ENCODE measurements around the gene CLVS2. TPM values are rescaled to one million over a fixed set of nuclear protein-coding genes. Genes with fewer than 3 reads are reported as not detected.

The CLVS2 gene
- polyA plus RNA-seq, 2 of the 4 experiments (the other 2 are of a cell fraction): 0.01 to 0.04 TPM

DNA sequence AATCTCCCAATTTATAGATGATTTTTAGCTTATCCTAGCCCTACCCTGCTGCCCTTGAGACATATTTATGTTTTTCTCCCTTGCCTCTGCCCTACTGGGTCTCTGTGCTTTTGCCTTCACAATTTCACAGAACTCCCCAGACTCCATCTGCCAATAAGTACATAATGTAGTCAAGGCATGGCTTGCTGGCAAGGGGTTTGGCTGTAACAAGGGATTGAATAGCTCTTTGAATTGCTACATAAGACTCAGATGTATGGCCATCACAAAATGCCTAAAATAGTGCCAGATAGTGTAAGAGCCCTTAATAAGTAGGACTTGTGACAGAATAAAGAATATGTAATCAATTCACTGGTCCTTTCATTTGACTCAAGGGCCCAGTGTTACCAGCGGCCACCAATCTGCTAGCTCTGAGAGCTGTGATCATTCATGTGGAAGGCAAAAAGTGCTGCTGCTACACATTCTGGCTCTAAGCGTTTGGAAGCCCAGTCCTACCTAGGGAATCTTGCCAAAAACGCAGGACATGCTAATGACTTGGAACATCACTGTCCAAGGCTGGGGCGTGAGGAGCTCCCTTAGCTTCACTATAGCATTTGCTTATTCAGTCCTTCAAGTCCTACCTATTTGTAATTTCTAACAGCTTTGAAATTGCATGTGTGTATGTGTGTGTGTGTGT is 20.5 kb downstream of the CLVS2 start:
- ChIA-PET POLR2A (no interaction called here), CTCF (interaction anchor here (1.6 kb wide), 1 partner anchor 147 kb away, joined by 4 read pairs; no protein-coding TSS in a partner anchor)
- ATAC-seq (no peak), DNase-seq (ENCODE audit: low read depth in 1 of 2, low spot score in 1 of 2) (no peak), FAIRE-seq (no peak)
- Histone ChIP-seq H3K4me3 (no peak overlapping the region), H3K4me1 (no peaks in the 10 kb centered on the region), H3K9me3 (no peaks in the 10 kb centered on the region), H3K4me2 (no peak overlapping the region), H3K27ac (no peak overlapping the region)
- WGBS (ENCODE audit: missing lambda C conversion rate): 12% methylated on average over 4 of the region's 4 CpGs
- TF ChIP-seq CHD4 (IDR thresholded peaks at IDR 0.05; ENCODE audit: borderline replicate concordance): no peak

DNA sequence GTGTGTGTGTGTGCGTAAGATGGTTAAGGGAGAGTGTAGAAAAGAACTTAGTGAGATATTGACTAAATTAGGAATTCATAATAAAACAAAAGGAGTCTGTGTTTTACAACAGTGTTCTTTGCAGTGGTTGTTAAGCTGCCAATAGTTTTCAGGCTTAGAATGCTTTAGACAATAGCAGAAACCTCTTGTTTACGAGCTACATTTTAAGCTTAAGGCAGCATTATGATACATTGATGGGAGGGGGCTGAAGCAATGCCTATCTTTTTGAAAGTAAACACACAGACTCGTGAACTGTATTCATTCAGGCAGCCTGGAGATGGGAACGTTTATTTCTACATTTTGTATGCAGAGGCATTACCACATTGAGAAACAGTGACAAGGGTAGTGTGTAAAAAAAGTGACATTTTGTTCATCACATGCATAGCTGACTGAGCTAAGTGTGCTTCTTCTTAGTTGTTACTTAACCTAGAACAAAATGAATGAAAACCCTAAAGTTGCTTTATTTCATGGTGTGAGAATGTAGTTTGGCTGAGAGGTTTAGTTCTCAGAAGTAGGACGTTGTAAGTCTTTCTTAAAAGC is 21.2 kb downstream of the CLVS2 start:
- no peaks in the 10 kb centered on the region for H3K4me1 ChIP-seq
- no peak for ATAC-seq
- ChIA-PET CTCF (no interaction called here), POLR2A (no interaction called here)
- H3K27ac ChIP-seq: no peak overlapping the region
- FAIRE-seq: no peak
- 20% methylated on average over 5 of the region's 5 CpGs for WGBS (ENCODE audit: missing lambda C conversion rate)
- no peak for DNase-seq (ENCODE audit: low read depth in 1 of 2, low spot score in 1 of 2)
- H3K9me3 ChIP-seq: no peaks in the 10 kb centered on the region
- no peak for TF ChIP-seq HOXB13 (CRISPR knock-in tag; IDR thresholded peaks at IDR 0.05; ENCODE audit: low read depth)
- H3K4me3 ChIP-seq: no peak overlapping the region
- no peak overlapping the region for H3K4me2 ChIP-seq

DNA sequence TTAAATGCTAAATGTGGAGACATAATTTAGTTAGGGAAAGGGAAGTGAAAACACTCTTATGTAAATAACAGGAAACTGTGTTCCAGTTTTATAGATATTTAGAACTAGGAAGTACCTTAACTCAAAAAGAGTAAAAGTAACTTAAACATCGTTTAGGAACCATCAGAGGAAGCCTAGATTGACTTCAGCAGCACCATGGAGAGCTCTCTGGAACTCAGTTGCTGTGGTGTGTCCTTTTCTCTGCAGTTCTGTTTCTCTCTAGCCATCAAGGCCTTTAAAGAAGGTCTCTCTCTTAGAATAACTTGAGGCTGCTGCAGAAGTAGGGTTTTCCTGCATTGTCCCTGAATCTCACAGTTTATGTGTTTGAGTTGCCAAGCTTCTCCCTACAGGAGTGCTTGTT is 26.9 kb downstream of the CLVS2 start:
- WGBS (ENCODE audit: missing lambda C conversion rate): 0% methylated on average over 1 of the region's 1 CpG
- ChIA-PET POLR2A (no interaction called here), CTCF (no interaction called here)
- no peak overlapping the region for H3K27ac ChIP-seq
- no peak overlapping the region for H3K4me2 ChIP-seq
- H3K4me1 ChIP-seq: no peaks in the 10 kb centered on the region
- FAIRE-seq (no peak), ATAC-seq (no peak), DNase-seq (ENCODE audit: low read depth in 1 of 2, low spot score in 1 of 2) (no peak)
- no peak overlapping the region for H3K4me3 ChIP-seq
- no peaks in the 10 kb centered on the region for H3K9me3 ChIP-seq
- TF ChIP-seq MYC (IDR thresholded peaks at IDR 0.05; ENCODE audit: borderline replicate concordance, low read length): no peak
- TF ChIP-seq, protein P1, sequence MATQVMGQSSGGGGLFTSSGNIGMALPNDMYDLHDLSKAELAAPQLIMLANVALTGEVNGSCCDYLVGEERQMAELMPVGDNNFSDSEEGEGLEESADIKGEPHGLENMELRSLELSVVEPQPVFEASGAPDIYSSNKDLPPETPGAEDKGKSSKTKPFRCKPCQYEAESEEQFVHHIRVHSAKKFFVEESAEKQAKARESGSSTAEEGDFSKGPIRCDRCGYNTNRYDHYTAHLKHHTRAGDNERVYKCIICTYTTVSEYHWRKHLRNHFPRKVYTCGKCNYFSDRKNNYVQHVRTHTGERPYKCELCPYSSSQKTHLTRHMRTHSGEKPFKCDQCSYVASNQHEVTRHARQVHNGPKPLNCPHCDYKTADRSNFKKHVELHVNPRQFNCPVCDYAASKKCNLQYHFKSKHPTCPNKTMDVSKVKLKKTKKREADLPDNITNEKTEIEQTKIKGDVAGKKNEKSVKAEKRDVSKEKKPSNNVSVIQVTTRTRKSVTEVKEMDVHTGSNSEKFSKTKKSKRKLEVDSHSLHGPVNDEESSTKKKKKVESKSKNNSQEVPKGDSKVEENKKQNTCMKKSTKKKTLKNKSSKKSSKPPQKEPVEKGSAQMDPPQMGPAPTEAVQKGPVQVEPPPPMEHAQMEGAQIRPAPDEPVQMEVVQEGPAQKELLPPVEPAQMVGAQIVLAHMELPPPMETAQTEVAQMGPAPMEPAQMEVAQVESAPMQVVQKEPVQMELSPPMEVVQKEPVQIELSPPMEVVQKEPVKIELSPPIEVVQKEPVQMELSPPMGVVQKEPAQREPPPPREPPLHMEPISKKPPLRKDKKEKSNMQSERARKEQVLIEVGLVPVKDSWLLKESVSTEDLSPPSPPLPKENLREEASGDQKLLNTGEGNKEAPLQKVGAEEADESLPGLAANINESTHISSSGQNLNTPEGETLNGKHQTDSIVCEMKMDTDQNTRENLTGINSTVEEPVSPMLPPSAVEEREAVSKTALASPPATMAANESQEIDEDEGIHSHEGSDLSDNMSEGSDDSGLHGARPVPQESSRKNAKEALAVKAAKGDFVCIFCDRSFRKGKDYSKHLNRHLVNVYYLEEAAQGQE (IDR thresholded peaks at IDR 0.05): peak; percentile 72

DNA sequence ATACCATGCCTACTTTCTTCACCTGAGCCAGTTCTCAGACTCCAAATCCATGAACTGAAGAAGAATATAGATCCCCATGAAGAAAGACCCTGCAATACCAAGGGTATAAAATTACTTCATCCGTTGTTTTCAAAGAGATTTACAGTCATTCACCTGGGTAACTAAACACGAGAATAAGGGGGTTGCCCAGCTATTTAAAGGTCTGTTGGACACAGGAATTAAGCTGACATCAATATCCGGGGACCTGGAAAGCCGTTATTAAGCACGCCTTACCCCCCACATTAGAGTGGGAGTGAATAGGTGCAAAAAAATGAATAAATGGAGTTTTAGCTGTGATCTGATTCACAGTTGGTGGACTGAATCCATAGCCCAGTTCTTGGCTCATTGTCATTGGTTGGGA is 28.9 kb downstream of the CLVS2 start:
- peaks cover 4% of the 10 kb centered on the region; the same call in 1 of the 3 replicates for H3K4me1 ChIP-seq
- H3K4me2 ChIP-seq: no peak overlapping the region
- no peak overlapping the region for H3K4me3 ChIP-seq
- no peak overlapping the region for H3K27ac ChIP-seq
- no peak for ATAC-seq
- H3K9me3 ChIP-seq: no peaks in the 10 kb centered on the region
- ChIA-PET POLR2A (no interaction called here), CTCF (no interaction called here)
- 26% methylated on average over 5 of the region's 5 CpGs for WGBS (ENCODE audit: missing lambda C conversion rate)
- DNase-seq (ENCODE audit: low read depth in 1 of 2, low spot score in 1 of 2): no peak
- TF ChIP-seq ZC3H11A (IDR thresholded peaks at IDR 0.05) (no peak), HOXB5 (CRISPR knock-in tag; IDR thresholded peaks at IDR 0.05) (no peak), ZSCAN20 (CRISPR knock-in tag; IDR thresholded peaks at IDR 0.05) (no peak), EP300 (IDR thresholded peaks at IDR 0.05) (no peak), KDM1A (IDR thresholded peaks at IDR 0.05; ENCODE audit: low read depth) (no peak), RARB (CRISPR knock-in tag; IDR thresholded peaks at IDR 0.05) (no peak)
- TF ChIP-seq, protein P2, sequence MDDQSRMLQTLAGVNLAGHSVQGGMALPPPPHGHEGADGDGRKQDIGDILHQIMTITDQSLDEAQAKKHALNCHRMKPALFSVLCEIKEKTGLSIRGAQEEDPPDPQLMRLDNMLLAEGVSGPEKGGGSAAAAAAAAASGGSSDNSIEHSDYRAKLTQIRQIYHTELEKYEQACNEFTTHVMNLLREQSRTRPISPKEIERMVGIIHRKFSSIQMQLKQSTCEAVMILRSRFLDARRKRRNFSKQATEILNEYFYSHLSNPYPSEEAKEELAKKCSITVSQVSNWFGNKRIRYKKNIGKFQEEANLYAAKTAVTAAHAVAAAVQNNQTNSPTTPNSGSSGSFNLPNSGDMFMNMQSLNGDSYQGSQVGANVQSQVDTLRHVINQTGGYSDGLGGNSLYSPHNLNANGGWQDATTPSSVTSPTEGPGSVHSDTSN (IDR thresholded peaks at IDR 0.05): no peak
- TF ChIP-seq, protein P3, sequence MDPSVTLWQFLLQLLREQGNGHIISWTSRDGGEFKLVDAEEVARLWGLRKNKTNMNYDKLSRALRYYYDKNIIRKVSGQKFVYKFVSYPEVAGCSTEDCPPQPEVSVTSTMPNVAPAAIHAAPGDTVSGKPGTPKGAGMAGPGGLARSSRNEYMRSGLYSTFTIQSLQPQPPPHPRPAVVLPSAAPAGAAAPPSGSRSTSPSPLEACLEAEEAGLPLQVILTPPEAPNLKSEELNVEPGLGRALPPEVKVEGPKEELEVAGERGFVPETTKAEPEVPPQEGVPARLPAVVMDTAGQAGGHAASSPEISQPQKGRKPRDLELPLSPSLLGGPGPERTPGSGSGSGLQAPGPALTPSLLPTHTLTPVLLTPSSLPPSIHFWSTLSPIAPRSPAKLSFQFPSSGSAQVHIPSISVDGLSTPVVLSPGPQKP (IDR thresholded peaks at IDR 0.05; ENCODE audit: low read depth, low read length): no peak
- no peak for FAIRE-seq

All from A549 (cell line).